ENCODE data around the gene ZNF560.
"Not testable (repeated sequence)": the region's sequence is repeated elsewhere in the genome, so short reads cannot be mapped to it uniquely, and the experiment has no call there.

ZNF560 gene

DNA sequence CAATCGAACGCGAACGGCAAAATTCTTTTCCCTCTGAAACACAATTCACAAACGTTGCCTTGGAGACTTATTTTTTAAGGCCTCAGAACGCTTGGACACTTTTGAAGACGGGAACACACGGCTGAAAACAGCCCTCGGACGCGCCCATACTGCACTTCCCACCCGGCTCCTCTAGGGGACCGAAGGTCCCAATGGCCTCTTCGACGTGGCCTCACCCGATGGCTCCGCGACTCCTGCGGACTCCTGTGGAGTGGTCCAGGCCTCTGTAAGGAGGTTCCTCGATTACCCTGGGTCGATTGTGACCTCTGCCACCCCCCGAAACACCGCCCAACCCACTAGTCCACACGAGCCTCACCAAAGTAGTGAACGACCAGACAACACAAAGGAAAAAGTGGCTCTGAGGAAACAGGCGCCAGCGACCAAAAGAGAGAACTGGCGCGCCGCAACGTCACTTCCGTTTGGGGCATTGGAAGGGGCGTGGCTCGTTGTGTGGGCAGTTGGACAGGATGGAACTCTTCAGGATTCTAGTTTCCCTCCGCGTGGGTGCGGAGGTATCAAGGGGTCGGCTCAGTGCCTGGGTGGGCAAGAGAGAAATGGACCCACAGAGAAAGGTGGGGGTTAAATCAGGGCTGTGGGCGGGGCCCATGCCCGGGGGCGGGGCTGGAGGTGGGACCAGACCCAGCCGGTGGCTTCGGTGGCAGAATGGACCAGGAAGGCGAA is at the start of gene ZNF560:
Gene ZNF560, minus strand, starts transcription at position 434 of the 720 bp plus-strand sequence. CDS start 23,303 bp downstream, outside the sequence.
- peak within 1 kb of the TSS in 1 of 2 donors; percentile 19 for H3K4me3 ChIP-seq (ENCODE audit: low read length in 2 of 2)
- H3K4me1 ChIP-seq (ENCODE audit: control insufficient read depth, insufficient read depth, low read length), result no peaks in the 10 kb centered on the region
- H3K9me3 ChIP-seq (ENCODE audit: control insufficient read depth in 2 of 2, low read length in 2 of 2), result peaks cover 2 to 17% of the 10 kb centered on the region in 2 donors
- no peak within 1 kb of the TSS for H3K9ac ChIP-seq (ENCODE audit: low read length in 2 of 2)
- no peaks in the 10 kb centered on the region for H3K36me3 ChIP-seq (ENCODE audit: control insufficient read depth in 2 of 2, insufficient read depth in 2 of 2, low read length in 2 of 2)
- no peaks in the 10 kb centered on the region for H3K27me3 ChIP-seq (ENCODE audit: control insufficient read depth in 1 of 2, insufficient read depth in 2 of 2, low read length in 2 of 2)
- H3K27ac ChIP-seq (ENCODE audit: low read length), result no peak within 1 kb of the TSS

DNA sequence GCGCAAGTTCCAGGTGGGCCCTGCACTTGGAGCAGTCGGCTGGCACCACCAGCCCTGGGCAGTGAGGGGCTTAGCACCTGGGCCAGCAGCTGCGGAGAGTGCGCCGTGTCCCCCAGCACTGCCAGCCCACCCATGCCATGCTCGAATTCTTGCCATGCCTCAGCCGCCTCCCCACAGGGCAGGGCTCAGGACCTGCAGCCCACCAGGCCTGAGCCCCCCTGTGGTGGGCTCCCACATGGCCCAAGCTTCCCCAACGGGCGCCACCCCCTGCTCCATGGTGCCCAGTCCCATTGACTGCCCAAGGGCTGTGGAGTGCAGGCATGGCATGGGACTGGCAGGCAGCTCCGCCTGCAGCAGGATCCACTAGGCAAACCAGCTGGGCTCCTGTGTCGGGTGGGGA is 49.5 kb upstream of the ZNF560 start:
- H3K4me1 ChIP-seq (ENCODE audit: control insufficient read depth, insufficient read depth, low read length), result no peaks in the 10 kb centered on the region
- H3K4me3 ChIP-seq (ENCODE audit: low read length in 2 of 2), result no peak overlapping the region
- no peak overlapping the region for H3K27ac ChIP-seq (ENCODE audit: low read length)
- H3K36me3 ChIP-seq (ENCODE audit: control insufficient read depth in 2 of 2, insufficient read depth in 2 of 2, low read length in 2 of 2), result no peaks in the 10 kb centered on the region
- peaks cover 0 to 6% of the 10 kb centered on the region in 2 donors for H3K9me3 ChIP-seq (ENCODE audit: control insufficient read depth in 2 of 2, low read length in 2 of 2)
- no peaks in the 10 kb centered on the region for H3K27me3 ChIP-seq (ENCODE audit: control insufficient read depth in 1 of 2, insufficient read depth in 2 of 2, low read length in 2 of 2)
- H3K9ac ChIP-seq (ENCODE audit: low read length in 2 of 2), result no peak overlapping the region

DNA sequence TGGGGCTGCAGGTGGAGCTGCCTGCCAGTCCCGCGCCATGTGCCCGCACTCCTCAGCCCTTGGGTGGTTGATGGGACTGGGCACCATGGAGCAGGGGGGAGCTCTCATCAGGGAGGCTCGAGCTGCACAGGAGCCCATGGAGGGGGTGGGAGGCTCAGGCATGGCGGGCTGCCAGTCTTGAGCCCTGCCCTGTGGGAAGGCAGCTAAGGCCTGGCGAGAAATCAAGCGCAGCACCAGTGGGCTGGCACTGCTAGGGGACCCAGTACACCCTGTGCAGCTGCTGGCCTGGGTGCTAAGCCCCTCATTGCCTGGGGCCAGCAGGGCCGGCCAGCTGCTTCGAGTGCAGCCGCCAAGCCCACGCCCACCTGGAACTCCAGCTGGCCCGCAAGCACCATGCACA is 42.9 kb upstream of the ZNF560 start:
- not testable (repeated sequence) for H3K9ac ChIP-seq (ENCODE audit: low read length in 2 of 2); H3K27me3 ChIP-seq (ENCODE audit: control insufficient read depth in 1 of 2, insufficient read depth in 2 of 2, low read length in 2 of 2); H3K4me3 ChIP-seq (ENCODE audit: low read length in 2 of 2); H3K4me1 ChIP-seq (ENCODE audit: control insufficient read depth, insufficient read depth, low read length); H3K27ac ChIP-seq (ENCODE audit: low read length); H3K9me3 ChIP-seq (ENCODE audit: control insufficient read depth in 2 of 2, low read length in 2 of 2); H3K36me3 ChIP-seq (ENCODE audit: control insufficient read depth in 2 of 2, insufficient read depth in 2 of 2, low read length in 2 of 2)

DNA sequence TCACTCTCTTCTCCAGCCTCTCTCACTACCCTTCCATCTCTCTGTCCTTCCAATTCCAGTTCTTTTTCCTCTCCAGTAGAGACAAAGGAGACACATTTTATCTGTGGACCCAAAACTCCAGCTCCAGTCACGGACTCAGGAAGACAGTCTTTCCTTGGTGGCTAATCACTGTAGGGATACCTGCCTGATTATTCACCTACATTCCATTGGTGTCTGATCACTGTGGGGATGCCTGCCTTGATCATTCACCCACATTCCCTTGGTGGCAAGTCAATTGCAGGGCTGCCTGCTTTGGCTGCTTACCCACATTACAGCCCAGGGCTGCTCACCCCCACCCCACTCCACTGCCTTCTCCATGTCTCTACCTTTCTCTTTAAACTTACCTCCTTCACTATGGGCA is 41.5 kb upstream of the ZNF560 start:
- not testable (repeated sequence) for H3K27me3 ChIP-seq (ENCODE audit: control insufficient read depth in 1 of 2, insufficient read depth in 2 of 2, low read length in 2 of 2); H3K9ac ChIP-seq (ENCODE audit: low read length in 2 of 2); H3K9me3 ChIP-seq (ENCODE audit: control insufficient read depth in 2 of 2, low read length in 2 of 2); H3K27ac ChIP-seq (ENCODE audit: low read length); H3K4me3 ChIP-seq (ENCODE audit: low read length in 2 of 2); H3K4me1 ChIP-seq (ENCODE audit: control insufficient read depth, insufficient read depth, low read length)
- peaks cover 12% of the 10 kb centered on the region in 2 donors for H3K36me3 ChIP-seq (ENCODE audit: control insufficient read depth in 2 of 2, insufficient read depth in 2 of 2, low read length in 2 of 2)

DNA sequence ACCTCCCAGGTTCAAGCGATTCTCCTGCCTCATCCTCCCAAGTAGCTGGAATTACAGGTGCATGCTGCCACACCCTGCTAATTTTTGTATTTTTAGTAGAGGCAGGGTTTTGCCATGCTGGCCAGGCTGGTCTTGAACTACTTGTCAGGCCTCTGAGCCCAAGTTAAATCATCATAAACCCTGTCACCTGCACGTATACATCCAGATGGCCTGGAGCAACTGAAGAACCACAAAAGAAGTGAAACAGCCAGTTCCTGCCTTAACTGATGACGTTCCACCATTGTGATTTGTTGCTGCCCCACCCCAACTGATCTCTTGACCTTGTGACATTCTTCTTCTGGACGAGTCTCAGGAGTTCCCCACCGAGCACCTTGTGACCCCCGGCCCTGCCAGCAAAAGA is 40.8 kb upstream of the ZNF560 start:
- Histone ChIP-seq H3K36me3 (ENCODE audit: control insufficient read depth in 2 of 2, insufficient read depth in 2 of 2, low read length in 2 of 2) (peaks cover 18% of the 10 kb centered on the region in 2 donors), H3K27ac (ENCODE audit: low read length) (peak overlapping the region; percentile 98), H3K9ac (ENCODE audit: low read length in 2 of 2) (peak overlapping the region; percentile 99 to 100), H3K4me3 (ENCODE audit: low read length in 2 of 2) (peak overlapping the region; percentile 98 to 99)
- H3K27me3 ChIP-seq (ENCODE audit: control insufficient read depth in 1 of 2, insufficient read depth in 2 of 2, low read length in 2 of 2); H3K4me1 ChIP-seq (ENCODE audit: control insufficient read depth, insufficient read depth, low read length); H3K9me3 ChIP-seq (ENCODE audit: control insufficient read depth in 2 of 2, low read length in 2 of 2): not testable (repeated sequence)

DNA sequence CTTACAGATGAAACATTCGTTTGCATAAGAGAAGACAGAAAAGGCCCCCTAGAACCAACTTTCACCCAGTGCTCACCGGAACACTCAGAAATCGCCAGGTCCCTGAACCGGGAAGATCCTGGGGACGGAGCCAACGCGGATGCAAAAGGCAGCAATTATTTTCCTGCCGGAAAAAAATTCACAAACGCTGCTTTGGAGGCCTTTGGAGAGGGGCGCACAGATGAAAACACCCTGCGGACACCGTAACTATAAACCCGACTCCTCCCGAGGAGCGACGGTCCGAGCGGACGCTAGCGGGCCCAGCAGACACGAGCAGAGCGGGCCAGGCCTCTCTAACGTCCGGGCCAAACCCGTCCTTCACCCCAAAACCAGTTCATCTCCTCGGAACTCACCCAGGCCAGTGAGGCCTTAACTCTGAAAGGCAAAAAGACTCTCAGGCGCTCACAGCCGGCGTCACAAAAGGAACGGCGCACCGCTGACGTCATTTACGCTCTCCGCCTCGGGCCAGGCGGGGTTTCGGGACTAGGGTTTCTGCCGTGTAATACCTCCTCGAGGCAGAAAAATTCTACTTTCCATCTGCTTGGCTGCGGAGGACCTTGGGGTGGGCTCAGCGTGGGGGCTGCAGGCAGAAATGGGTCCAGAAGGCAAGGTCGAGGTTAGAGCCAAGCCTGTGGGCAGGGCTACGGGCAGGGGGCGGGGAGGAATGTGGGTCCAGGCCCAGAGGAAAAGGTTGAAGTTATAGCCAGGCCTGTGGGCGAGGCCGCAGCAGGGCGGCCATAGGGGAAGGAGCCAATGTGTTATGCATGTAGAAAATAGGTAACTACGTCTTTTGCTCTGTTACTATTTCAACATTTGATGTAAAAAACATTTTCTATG is 40.0 kb upstream of the ZNF560 start, which contains the start of gene ZNF426:
Gene ZNF426, minus strand, starts transcription at position 463 of the 876 bp plus-strand sequence. CDS start 2,413 bp downstream, outside the sequence.
- H3K27me3 ChIP-seq (ENCODE audit: control insufficient read depth in 1 of 2, insufficient read depth in 2 of 2, low read length in 2 of 2), result no peaks in the 10 kb centered on the region
- peak within 1 kb of the TSS; percentile 98 to 99 for H3K4me3 ChIP-seq (ENCODE audit: low read length in 2 of 2)
- peak within 1 kb of the TSS; percentile 99 to 100 for H3K9ac ChIP-seq (ENCODE audit: low read length in 2 of 2)
- H3K27ac ChIP-seq (ENCODE audit: low read length), result peak within 1 kb of the TSS; percentile 98
- peaks cover 5 to 10% of the 10 kb centered on the region in 2 donors for H3K9me3 ChIP-seq (ENCODE audit: control insufficient read depth in 2 of 2, low read length in 2 of 2)
- no peaks in the 10 kb centered on the region for H3K4me1 ChIP-seq (ENCODE audit: control insufficient read depth, insufficient read depth, low read length)
- peaks cover 26% of the 10 kb centered on the region in 2 donors for H3K36me3 ChIP-seq (ENCODE audit: control insufficient read depth in 2 of 2, insufficient read depth in 2 of 2, low read length in 2 of 2)

DNA sequence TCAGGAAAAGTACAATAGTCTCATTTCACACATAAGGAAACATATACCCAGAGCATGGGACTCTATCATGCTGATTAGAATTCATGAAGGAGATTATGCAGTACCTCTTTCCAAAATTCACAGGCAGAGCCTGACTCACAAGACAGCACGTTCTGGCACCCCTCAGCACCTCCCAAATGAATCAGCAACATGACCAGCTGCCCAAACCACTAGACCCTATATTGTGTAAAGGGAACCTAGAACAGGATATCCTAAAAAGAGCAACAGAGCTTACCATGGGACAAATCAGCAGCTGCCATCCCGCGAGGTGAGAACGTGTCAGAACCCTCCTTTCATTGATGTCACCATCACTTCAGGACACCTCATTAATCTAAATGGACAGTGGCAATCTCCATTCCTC is 37.5 kb upstream of the ZNF560 start:
- Histone ChIP-seq H3K27me3 (ENCODE audit: control insufficient read depth in 1 of 2, insufficient read depth in 2 of 2, low read length in 2 of 2) (no peaks in the 10 kb centered on the region), H3K36me3 (ENCODE audit: control insufficient read depth in 2 of 2, insufficient read depth in 2 of 2, low read length in 2 of 2) (peaks cover 48 to 49% of the 10 kb centered on the region in 2 donors), H3K4me3 (ENCODE audit: low read length in 2 of 2) (peak overlapping the region in 1 of 2 donors; percentile 22), H3K27ac (ENCODE audit: low read length) (no peak overlapping the region), H3K9ac (ENCODE audit: low read length in 2 of 2) (no peak overlapping the region), H3K9me3 (ENCODE audit: control insufficient read depth in 2 of 2, low read length in 2 of 2) (peaks cover 16 to 18% of the 10 kb centered on the region in 2 donors), H3K4me1 (ENCODE audit: control insufficient read depth, insufficient read depth, low read length) (no peaks in the 10 kb centered on the region)

DNA sequence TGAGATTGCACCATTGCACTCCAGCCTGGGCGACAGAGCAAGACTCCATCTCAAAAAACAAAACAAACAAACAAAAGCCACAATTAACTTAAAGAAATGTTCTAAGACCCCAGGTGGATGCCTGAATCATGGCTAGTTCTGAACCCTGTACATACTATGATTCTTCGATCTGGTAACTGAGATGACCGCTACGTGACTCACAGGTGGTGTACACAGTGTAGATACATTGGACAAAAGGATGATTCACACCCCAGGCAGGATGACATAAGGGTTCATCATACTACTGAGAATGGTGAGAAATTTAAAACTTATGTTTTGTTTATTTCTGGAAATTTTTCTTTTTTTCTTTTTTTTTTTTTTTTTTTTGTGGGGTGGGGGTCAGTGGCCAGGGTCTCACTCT is 33.5 kb upstream of the ZNF560 start:
- Histone ChIP-seq H3K9me3 (ENCODE audit: control insufficient read depth in 2 of 2, low read length in 2 of 2) (peaks cover 46 to 56% of the 10 kb centered on the region in 2 donors), H3K4me3 (ENCODE audit: low read length in 2 of 2) (no peak overlapping the region), H3K36me3 (ENCODE audit: control insufficient read depth in 2 of 2, insufficient read depth in 2 of 2, low read length in 2 of 2) (peaks cover 80 to 82% of the 10 kb centered on the region in 2 donors)

DNA sequence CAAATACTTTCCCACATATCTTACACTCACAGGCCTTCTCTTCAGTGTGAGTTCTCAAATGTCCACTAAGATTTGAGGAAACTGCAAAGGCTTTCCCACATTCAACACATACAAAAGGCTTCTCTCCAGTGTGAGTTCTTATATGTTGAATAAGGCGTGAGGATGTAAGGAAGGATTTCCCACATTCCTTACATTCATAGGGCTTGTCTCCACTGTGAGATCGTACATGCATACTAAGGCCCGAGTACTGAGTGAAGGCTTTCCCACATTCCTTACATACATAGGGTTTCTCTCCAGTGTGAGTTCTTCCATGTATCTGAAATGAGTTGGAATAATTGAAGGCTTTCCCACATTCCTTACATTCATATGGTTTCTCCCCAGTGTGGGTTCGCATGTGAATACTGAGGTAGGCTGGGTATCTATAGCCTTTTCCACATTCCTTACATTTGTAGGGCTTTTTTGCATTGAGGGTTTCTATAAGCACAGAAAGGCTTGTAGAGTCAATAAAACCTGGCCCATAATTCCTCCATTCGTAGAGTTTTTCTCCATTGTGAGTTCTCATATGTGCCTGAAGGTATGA is 30.4 kb upstream of the ZNF560 start:
- peaks cover 49 to 70% of the 10 kb centered on the region in 2 donors for H3K9me3 ChIP-seq (ENCODE audit: control insufficient read depth in 2 of 2, low read length in 2 of 2)
- no peak overlapping the region for H3K27ac ChIP-seq (ENCODE audit: low read length)
- no peak overlapping the region for H3K9ac ChIP-seq (ENCODE audit: low read length in 2 of 2)
- H3K36me3 ChIP-seq (ENCODE audit: control insufficient read depth in 2 of 2, insufficient read depth in 2 of 2, low read length in 2 of 2), result peaks cover 62 to 67% of the 10 kb centered on the region in 2 donors
- H3K27me3 ChIP-seq (ENCODE audit: control insufficient read depth in 1 of 2, insufficient read depth in 2 of 2, low read length in 2 of 2), result no peaks in the 10 kb centered on the region
- H3K4me1 ChIP-seq (ENCODE audit: control insufficient read depth, insufficient read depth, low read length), result no peaks in the 10 kb centered on the region
- peak overlapping the region in 1 of 2 donors; percentile 53 for H3K4me3 ChIP-seq (ENCODE audit: low read length in 2 of 2)

More for the DNA sequence above, 33.5 kb upstream of the ZNF560 start:
- no peaks in the 10 kb centered on the region for H3K4me1 ChIP-seq (ENCODE audit: control insufficient read depth, insufficient read depth, low read length)
- no peaks in the 10 kb centered on the region for H3K27me3 ChIP-seq (ENCODE audit: control insufficient read depth in 1 of 2, insufficient read depth in 2 of 2, low read length in 2 of 2)
- no peak overlapping the region for H3K9ac ChIP-seq (ENCODE audit: low read length in 2 of 2)
- no peak overlapping the region for H3K27ac ChIP-seq (ENCODE audit: low read length)

DNA sequence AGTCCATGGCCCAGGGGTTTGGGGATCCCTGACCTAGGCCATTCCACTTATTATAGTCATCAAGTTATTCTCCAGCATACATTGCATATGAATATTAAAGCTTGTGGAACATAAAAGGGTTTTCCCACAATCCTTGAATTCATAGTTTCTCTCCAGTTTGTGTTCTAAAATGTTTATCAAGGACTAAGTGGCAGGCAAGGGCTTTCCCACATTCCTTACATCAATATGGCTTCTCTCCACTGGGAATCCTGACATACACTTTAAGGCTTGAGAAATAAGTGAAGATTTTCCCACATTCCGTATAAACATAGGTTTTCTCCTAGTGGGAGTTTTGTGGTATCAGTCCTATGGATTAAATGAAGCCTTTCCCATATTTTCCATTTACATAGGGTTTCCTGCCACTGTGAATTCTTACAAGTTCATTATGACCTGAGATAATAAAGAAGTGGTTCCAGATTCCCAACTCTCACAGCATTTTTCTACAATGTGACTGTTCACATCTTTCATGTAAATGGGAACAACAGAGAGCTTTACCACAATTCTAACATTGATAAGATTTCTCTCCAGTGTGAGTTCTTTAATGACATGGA is 25.6 kb upstream of the ZNF560 start:
- peaks cover 35 to 83% of the 10 kb centered on the region in 2 donors for H3K9me3 ChIP-seq (ENCODE audit: control insufficient read depth in 2 of 2, low read length in 2 of 2)
- no peak overlapping the region for H3K27ac ChIP-seq (ENCODE audit: low read length)
- peak overlapping the region; percentile 2 to 17 for H3K4me3 ChIP-seq (ENCODE audit: low read length in 2 of 2)
- no peaks in the 10 kb centered on the region for H3K4me1 ChIP-seq (ENCODE audit: control insufficient read depth, insufficient read depth, low read length)
- no peaks in the 10 kb centered on the region for H3K27me3 ChIP-seq (ENCODE audit: control insufficient read depth in 1 of 2, insufficient read depth in 2 of 2, low read length in 2 of 2)
- H3K9ac ChIP-seq (ENCODE audit: low read length in 2 of 2), result no peak overlapping the region
- H3K36me3 ChIP-seq (ENCODE audit: control insufficient read depth in 2 of 2, insufficient read depth in 2 of 2, low read length in 2 of 2), result peaks cover 23 to 24% of the 10 kb centered on the region in 2 donors

Measured in stomach smooth muscle (tissue), 2 donors.